Esophagus squamous epithelium (tissue), 4 donors: Measurements from ENCODE around the gene C5orf63.

Experiments used
- POLR2A ChIP-seq, 4 donors: fragments of 450-650 bp; IDR thresholded peaks; one replicate each; pipeline ENCODE4 v1.6.1; 2017; ENCODE audit warnings: antibody characterized with exemption in 4 of 4, mild to moderate bottlenecking in 4 of 4, moderate library complexity in 3 of 4
- TF ChIP-seq, protein P1 (sequence below), 6 experiments: fragments of 450-650 bp in 4 of 6; fragments of 200-600 bp in 2 of 6; sonication (generic) in 2 of 6; IDR thresholded peaks; one replicate each; pipeline ENCODE4 v1.5.1; 2016 to 2019; ENCODE audit warnings: antibody characterized with exemption in 6 of 6, mild to moderate bottlenecking in 4 of 6, moderate library complexity in 4 of 6

GRCh38 chr5:127011961-127012644 lies 61.2 kb downstream of the C5orf63 start:
- TF ChIP-seq, protein P1, sequence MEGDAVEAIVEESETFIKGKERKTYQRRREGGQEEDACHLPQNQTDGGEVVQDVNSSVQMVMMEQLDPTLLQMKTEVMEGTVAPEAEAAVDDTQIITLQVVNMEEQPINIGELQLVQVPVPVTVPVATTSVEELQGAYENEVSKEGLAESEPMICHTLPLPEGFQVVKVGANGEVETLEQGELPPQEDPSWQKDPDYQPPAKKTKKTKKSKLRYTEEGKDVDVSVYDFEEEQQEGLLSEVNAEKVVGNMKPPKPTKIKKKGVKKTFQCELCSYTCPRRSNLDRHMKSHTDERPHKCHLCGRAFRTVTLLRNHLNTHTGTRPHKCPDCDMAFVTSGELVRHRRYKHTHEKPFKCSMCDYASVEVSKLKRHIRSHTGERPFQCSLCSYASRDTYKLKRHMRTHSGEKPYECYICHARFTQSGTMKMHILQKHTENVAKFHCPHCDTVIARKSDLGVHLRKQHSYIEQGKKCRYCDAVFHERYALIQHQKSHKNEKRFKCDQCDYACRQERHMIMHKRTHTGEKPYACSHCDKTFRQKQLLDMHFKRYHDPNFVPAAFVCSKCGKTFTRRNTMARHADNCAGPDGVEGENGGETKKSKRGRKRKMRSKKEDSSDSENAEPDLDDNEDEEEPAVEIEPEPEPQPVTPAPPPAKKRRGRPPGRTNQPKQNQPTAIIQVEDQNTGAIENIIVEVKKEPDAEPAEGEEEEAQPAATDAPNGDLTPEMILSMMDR (IDR thresholded peaks at IDR 0.05) = no peak
- TF ChIP-seq POLR2A (IDR thresholded peaks at IDR 0.05) = no peak
